Measurements from ENCODE around the gene CXCL9. TPM values are rescaled to one million over a fixed set of nuclear protein-coding genes. Genes with fewer than 3 reads are reported as not detected.
"Not testable (repeated sequence)": the region's sequence is repeated elsewhere in the genome, so short reads cannot be mapped to it uniquely, and the experiment has no call there.

CXCL9 gene
- total and polyA plus RNA-seq, 7 donors = 4.9 to 56.9 TPM; not detected in 5

DNA sequence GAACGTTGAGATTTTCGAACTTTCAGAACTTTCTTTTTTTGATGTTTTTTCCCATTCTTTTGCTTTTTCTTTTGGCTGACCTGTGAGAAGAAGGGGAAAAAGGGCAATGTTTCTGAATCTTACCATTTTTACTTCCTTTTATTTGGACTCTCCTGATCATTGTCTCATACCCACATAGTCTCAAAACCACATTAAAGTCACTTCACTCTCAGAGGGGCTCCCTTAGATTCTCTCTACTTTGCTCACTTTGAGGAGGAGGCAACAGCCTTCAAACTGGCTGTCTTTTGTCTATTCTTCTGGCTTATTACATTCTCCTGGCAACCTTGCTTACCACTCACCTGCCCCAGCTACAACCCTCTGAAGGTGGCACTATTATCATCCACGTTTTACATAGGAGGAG is 3.7 kb downstream of the CXCL9 start:
- Histone ChIP-seq H3K36me3 (no peaks in the 10 kb centered on the region), H3K4me1 (no peaks in the 10 kb centered on the region), H3K4me3 (no peak overlapping the region), H3K27ac (no peak overlapping the region), H3K9me3 (no peaks in the 10 kb centered on the region), H3K27me3 (no peaks in the 10 kb centered on the region)
- no peak for DNase-seq
- TF ChIP-seq EP300 (IDR thresholded peaks at IDR 0.05) (no peak), POLR2AphosphoS5 (IDR thresholded peaks at IDR 0.05) (no peak), CTCF (IDR thresholded peaks at IDR 0.05) (no peak), POLR2A (IDR thresholded peaks at IDR 0.05) (no peak)
- WGBS, 2 donors = 89 to 91% methylated on average over 3 of the region's 3 CpGs
- intact Hi-C loops (cut with DNase I) = no loop called here

DNA sequence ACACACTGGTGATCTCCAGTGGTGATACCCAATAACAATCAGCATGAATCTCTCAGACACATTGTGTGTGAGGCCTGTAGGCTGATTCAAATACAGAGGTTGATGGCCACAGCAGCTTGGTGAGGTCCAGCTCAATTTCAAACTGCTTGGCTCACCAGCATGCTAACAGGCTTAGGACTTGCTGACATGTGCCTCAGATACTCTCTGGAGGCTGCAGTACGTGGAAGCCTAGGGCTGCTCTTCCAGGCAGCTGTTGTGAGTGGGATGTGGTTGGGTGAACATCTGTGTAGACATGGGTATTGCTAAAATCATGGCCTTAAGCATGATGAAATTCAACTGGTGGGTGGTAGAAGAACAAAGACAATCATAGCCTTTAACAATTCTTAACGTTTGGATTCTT is 4.3 kb downstream of the CXCL9 start:
- intact Hi-C loops (cut with DNase I) = no loop called here
- H3K9me3 ChIP-seq = no peaks in the 10 kb centered on the region
- H3K4me1 ChIP-seq = no peaks in the 10 kb centered on the region
- H3K27ac ChIP-seq = no peak overlapping the region
- H3K27me3 ChIP-seq = no peaks in the 10 kb centered on the region
- H3K4me3 ChIP-seq = no peak overlapping the region
- TF ChIP-seq CTCF (IDR thresholded peaks at IDR 0.05) (no peak), POLR2AphosphoS5 (IDR thresholded peaks at IDR 0.05) (no peak)
- WGBS, 2 donors = 64 to 81% methylated on average over 2 of the region's 2 CpGs
- DNase-seq = no peak
- no peaks in the 10 kb centered on the region for H3K36me3 ChIP-seq

DNA sequence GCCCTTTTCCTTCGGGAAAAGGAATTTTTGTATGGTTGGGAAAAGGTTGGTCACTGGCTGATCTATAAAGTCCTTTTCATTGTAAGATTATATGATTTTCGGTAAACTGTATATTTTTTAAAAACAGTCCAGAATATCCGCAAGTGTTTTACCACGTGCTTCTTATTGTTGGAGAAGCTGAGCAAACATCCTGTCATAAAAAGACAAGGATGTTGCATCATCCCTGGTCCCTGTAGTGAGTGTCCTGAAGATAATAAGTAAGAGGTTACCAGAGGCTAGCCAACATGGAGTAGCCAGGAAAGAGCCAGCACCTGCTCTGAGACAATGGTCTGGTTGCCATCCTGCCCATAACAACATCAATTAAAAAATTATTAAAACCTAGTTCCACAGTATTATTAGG is 5.1 kb downstream of the CXCL9 start:
- H3K27ac ChIP-seq = no peak overlapping the region
- WGBS, 2 donors = 35 to 73% methylated on average over 4 of the region's 4 CpGs
- no peaks in the 10 kb centered on the region for H3K36me3 ChIP-seq
- TF ChIP-seq POLR2AphosphoS5 (IDR thresholded peaks at IDR 0.05) (no peak), EP300 (IDR thresholded peaks at IDR 0.05) (no peak), POLR2A (IDR thresholded peaks at IDR 0.05) (no peak), CTCF (IDR thresholded peaks at IDR 0.05) (no peak)
- no peaks in the 10 kb centered on the region for H3K9me3 ChIP-seq
- H3K4me1 ChIP-seq = no peaks in the 10 kb centered on the region
- H3K27me3 ChIP-seq = no peaks in the 10 kb centered on the region
- no peak for DNase-seq
- intact Hi-C loops (cut with DNase I) = no loop called here
- no peak overlapping the region for H3K4me3 ChIP-seq

GRCh38 chr4:76001700-76002099 is 5.6 kb downstream of the CXCL9 start:
- Histone ChIP-seq H3K4me3 (no peak overlapping the region), H3K27ac (no peak overlapping the region), H3K4me1 (no peaks in the 10 kb centered on the region), H3K9me3 (no peaks in the 10 kb centered on the region), H3K27me3 (no peaks in the 10 kb centered on the region), H3K36me3 (no peaks in the 10 kb centered on the region)
- intact Hi-C loops (cut with DNase I) = no loop called here
- no peak for TF ChIP-seq POLR2AphosphoS5 (IDR thresholded peaks at IDR 0.05)
- TF ChIP-seq EP300 (IDR thresholded peaks at IDR 0.05) = no peak
- TF ChIP-seq POLR2A (IDR thresholded peaks at IDR 0.05) = no peak
- WGBS, 2 donors = 79% methylated on average over 7 of the region's 7 CpGs
- no peak for DNase-seq

DNA sequence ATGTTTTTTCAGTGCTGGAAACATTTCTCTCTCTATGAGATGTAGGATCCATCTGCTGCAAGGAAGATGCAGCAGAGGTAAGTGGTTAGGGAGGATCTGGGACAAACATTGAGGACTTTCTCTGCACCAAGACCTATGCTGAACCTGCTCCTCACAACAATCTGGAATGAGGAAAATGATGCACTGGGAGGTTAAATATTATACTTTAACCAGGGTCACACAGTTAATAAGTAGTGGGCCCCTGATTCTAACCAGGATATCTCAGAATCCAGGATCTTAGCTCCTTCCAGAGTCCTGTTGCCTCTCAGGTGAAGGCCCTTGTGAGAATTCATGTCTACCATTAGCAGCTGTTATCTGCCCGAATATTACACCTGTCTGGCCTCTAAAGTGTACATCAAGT is 7.0 kb downstream of the CXCL9 start:
- WGBS, 2 donors = 91 to 95% methylated on average over 1 of the region's 1 CpG
- no peak for TF ChIP-seq POLR2AphosphoS5 (IDR thresholded peaks at IDR 0.05)
- no peak for TF ChIP-seq EP300 (IDR thresholded peaks at IDR 0.05)
- TF ChIP-seq CTCF (IDR thresholded peaks at IDR 0.05) = no peak
- TF ChIP-seq POLR2A (IDR thresholded peaks at IDR 0.05) = no peak
- no peak for DNase-seq
- H3K36me3 ChIP-seq = no peaks in the 10 kb centered on the region
- intact Hi-C loops (cut with DNase I) = no loop called here
- no peaks in the 10 kb centered on the region for H3K27me3 ChIP-seq
- H3K27ac ChIP-seq = no peak overlapping the region
- H3K9me3 ChIP-seq = no peaks in the 10 kb centered on the region
- no peak overlapping the region for H3K4me3 ChIP-seq
- H3K4me1 ChIP-seq = no peaks in the 10 kb centered on the region

DNA sequence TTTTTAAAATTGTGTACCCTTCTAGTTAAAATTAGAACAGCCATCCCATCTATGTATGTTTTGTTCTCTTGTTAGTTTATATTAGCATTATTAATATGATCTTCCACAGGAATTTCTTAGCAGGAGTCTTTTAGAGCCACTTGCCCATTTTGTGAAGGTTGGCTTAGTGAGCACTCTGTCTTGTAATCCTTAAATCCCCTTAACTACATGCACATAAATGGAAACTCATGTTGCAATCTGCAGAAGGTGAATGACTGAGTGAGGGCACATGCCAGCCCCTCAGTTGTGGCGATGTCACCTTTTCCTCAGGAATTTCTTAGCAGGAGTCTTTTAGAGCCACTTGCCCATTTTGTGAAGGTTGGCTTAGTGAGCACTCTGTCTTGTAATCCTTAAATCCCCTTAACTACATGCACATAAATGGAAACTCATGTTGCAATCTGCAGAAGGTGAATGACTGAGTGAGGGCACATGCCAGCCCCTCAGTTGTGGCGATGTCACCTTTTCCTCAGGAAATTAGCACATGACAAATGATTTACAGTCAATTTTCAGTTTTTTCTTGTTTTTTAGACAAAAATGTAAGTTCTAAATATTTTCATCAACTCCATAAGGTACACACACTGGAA is 8.7 kb downstream of the CXCL9 start:
- intact Hi-C loops (cut with DNase I); H3K27ac ChIP-seq; H3K27me3 ChIP-seq; H3K9me3 ChIP-seq; DNase-seq; H3K4me1 ChIP-seq; H3K4me3 ChIP-seq; H3K36me3 ChIP-seq: not testable (repeated sequence)
- WGBS, 2 donors = 88 to 97% methylated on average over 2 of the region's 2 CpGs
